NCI-H345 (cell line): ENCODE data around the gene LRP1B.

Experiments
- DNase-seq: peaks from one replicate; lab custom pipeline; 2025; lab: John Stamatoyannopoulos, UW

LRP1B gene

DNA sequence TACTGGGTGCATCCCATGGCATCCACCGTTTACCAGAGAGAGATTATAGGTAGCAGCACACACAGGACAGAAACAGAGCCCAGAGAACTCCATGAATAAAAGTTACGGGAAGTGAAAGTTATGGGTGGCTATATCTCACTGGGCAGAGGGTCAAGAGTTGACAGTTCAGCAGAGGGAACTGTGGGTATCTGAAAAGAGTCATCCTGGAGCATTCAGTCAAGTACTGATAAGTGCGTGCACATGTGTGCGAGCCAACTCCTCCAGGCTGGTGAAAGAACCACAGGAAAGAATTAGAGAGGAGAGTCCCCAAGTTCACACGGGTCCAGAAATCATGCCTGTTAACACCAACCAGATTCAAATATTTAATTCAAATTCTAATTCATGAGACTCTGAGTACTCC, 1588.2 kb downstream of the LRP1B start:
- DNase-seq, result no peak

DNA sequence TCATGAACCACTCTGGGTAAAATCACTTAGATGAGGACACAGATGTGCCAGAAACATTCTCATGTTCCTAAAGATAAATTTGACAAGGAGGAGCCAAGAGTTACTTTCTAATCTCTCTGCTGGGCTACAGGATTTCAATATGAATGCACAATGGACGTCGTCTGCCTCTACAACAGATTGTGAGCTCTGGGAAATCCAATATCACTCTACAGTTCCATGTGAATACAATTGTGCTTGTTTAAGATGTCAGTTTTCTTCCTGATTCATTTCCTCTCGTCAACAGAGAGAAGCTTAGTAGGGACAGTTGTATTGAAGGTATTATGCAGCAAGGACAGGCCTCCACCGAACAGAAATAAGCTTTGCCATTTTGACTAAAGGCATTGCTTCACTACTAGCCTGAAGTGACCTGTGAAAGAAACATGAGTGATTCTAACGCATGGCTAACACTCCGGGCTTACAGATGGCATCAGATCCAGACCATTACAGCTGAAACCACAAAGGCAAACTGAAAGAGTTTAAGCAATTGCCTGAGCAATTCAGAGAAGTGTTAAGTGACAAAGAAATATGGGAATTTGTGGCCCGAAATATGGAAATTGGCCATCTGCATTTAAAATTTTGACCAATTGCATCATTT, 1591.5 kb downstream of the LRP1B start:
- no peak for DNase-seq

DNA sequence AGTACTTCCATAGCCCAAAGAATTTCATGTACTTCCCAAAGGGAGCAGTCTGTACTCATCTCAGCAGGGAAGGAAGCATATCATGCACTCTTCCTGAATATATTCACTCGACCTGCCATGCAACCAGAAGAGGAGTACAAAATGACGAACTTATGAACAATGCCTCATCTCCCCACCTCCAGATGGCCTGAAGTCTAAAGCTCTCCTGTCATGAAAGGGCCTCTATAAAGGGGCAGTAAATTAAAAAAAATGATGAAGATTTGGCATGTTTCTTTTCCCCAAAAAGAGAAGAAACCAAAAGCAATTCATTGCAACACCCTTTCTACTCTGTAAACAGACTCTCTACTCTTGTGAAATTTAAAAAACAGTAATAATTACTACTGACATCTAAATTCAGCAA, 1601.1 kb downstream of the LRP1B start:
- no peak for DNase-seq

- DNase-seq, result no peak
Observed at GRCh38 chr2:140528982-140529381, 1601.8 kb downstream of the LRP1B start.

DNA sequence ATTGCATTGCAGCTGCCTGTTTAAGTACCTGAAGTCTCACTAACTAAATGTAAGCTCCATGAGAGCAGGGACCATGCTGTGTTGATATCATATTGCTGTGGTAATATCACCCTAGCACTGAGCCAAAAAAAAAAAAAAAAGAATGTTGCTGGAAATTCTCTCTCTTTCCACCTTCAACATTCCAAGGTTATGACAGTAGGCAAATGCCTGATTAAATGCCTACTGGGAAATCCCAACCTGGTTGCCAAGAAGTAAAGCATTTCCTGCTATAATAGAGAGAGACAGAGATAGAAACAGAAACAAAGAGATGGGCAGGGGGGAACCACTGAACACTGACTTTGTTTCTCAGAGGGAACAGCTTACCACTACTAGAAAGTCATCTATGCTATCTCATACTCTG, 1604.2 kb downstream of the LRP1B start:
- DNase-seq, result no peak

DNA sequence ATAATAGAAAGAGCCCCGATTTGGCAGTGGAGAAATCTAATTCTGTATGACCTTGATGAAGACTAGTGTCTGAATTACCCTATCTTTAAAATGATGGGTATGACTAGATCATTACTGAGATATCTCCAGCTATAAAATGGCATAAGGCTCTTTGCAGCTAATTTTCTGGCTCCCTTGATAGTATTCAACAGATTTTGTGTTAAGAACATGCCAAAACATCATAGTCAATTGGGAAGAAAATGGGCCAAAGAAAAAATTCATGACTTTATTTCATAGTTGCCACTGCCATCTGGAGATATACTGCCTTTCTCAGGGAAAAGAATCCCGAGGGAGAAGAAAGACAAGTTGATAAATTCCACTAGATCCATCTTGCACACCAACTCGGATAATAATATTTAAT, 1618.7 kb downstream of the LRP1B start:
- no peak for DNase-seq

DNA sequence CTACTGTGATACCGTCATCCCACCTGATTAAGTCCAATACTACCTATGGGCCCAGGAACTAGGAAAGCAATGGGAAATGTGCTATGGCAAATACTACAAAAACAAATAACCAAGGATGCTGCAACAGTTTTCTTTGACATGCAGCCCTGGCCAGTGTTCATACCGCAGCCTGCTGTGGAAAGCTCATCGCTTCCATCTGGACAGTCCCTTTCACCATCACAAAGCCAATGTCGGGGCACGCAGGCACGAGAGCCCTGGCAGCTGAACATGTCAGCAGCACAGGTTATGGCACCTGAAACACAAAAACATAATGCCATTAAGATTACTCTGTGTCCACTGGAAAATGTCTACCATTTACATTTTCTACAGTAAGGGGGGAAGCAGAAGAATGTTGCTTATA, 1621.1 kb downstream of the LRP1B start:
- DNase-seq, result no peak

DNA sequence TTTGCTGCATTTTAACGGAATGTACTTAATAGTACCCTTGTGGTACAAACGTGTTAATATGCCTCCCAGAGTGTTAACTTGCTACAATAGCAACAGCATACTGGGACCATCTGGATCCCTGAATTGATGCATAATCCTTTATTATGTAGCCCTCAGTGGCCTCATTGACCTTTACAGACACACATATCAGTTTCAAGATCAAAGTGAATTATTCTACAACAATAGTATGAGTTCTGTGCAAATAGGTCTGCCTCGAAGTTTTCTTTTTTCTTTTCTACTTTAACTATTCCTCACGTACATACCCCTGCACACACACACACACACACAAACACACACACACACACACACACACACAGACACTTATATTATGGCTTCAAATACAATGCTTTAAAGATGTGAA, 1622.1 kb downstream of the LRP1B start:
- DNase-seq, result no peak

- no peak for DNase-seq
Observed at GRCh38 chr2:140506606-140507005, 1624.2 kb downstream of the LRP1B start.

DNA sequence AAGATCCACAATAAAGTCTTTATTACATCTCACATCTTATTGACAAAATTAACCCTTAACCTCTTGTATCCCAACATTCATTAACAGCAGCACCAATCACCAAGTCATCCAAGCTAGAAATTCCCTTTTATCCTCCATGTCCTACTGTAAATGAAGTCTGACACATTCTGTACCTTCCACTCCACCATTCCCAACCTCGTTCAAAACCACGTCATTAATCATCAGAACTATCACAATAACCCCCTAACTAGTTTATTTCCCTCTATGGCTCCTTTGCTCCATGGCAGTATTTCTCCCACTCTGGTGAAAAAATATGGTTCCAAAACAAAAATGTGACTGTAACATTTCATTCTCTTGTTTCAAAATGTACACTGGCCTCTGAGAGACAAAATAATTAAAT, 1626.2 kb downstream of the LRP1B start:
- DNase-seq, result no peak

DNA sequence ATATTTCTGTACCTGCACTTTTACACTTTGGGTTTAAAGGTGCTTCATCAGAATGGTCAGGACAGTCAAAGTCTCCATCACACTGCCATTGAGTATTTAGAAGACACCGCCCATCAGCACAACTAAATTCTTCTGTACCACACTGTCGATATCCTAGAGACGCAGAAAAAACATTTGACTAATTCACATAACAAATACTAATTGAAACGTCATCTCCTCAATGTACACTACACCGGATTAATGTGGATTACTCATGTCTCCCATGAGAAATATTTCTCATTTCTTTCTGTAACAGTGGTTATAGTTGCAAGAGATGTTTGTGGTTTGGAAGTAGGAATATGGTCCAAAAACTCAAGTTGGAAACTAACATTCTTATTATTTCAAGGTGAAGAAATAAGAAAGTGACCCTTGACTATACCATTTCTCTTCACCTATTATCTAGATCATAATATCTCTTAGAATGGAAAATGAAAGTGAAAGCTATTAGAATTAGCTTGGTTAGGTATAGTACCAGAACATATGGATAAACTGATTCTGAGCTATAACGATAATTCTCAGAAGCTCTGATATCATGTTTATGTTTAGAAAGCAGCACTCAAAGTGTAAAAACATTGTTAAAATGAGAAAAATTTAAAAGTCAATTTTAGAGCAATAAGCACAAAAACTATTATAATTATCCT, 1627.7 kb downstream of the LRP1B start:
- DNase-seq, result no peak

- no peak for DNase-seq
Observed at GRCh38 chr2:140498360-140498759, 1632.5 kb downstream of the LRP1B start.

DNA sequence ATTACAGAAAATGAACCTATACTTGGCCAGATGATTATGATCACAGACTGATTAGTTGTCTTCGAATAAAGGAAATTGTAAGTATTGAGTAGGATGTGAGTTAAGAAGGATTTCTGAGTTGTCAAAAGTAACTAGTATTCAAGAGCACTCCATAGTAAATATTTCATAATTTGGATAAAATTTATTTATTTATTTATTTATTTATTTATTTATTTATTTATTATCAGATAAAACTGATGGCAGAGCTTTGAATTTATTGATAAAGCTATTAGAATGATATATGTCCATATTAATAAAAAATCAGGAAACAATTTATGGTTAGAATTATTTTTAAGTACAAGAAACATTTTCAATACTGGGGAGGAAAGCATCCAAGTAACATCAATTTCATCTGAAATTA, 1634.1 kb downstream of the LRP1B start:
- DNase-seq, result no peak

GRCh38 chr2:140491876-140492275, 1638.9 kb downstream of the LRP1B start:
- no peak for DNase-seq

GRCh38 chr2:140489193-140489592, 1641.6 kb downstream of the LRP1B start:
- no peak for DNase-seq

GRCh38 chr2:140481136-140481535, 1649.7 kb downstream of the LRP1B start:
- DNase-seq, result no peak

DNA sequence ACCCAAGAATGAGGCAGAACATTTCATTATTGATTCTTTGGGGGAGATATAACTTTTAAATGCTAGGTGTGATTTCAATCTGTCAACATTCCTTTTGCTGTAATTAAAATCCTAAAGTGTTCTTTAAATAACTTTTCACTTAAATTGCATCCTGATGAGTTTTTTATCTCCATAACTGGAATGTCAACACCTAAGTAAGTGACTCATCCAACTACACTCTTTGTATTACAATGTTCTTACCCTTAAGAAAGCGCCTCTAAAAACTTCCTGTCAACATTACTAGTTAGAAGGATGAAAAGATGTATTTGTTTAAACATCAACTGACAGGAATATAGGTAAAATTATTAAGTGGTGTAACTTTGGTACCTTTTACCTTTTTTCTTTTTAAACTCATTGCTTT, 1657.0 kb downstream of the LRP1B start:
- DNase-seq, result no peak

DNA sequence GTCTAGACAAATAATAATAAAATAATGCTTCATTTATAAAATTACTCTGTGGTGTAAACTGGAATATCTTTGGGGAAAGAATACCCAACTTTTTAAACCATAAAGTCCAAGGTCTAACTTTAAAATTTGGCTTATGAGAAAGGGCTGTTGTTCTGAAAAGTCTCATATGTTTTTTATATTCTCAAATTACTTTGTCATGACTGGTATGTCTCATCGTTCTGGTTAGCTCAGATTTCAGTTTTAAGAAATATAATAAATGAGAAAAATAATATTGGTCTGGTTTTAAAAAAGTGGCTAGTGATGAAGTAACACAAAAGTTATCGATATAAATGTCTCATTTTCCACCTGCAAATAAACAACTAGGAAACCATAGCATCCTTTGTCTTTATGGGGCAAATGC, 1658.1 kb downstream of the LRP1B start:
- DNase-seq, result no peak

DNA sequence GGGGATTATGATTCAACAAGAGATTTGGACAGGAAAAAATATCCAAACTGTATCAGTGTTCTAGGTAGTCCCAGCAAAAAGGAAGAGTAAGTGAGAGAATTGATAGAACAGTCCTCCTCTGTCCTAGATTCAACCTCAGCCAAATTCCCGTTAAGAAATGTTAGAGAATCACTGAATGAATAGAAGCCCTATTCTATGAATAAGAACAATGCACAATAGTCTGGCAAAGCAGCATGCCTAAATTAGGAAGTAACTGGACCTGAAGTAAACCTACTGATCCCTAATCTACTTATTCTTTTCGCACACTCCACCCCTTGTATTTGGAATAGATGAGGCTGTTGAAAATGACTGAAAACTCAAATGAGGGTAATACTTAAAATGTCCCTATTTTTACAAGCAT, 1665.5 kb downstream of the LRP1B start:
- DNase-seq, result no peak

DNA sequence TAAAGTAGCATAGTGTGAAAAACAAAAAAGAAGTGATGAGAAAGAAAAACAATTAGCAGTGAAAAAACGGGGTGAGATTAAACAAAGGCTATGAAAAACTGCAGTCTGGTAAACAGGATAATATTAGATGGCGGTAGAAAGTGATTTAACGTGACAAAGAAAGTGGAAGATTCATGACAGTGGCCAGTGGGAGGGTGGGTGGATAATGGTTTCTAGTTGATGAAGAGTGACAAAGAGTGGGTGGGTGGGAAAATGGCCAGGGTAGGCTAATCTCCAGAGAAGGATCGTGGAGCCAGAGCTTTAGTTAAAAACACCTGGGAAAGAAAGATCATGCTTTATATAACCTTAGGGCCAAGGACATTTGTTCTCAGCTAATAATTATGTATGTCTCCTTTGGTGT, 1667.8 kb downstream of the LRP1B start:
- DNase-seq, result no peak

- no peak for DNase-seq
Observed at GRCh38 chr2:140457483-140457882, 1673.3 kb downstream of the LRP1B start.

DNA sequence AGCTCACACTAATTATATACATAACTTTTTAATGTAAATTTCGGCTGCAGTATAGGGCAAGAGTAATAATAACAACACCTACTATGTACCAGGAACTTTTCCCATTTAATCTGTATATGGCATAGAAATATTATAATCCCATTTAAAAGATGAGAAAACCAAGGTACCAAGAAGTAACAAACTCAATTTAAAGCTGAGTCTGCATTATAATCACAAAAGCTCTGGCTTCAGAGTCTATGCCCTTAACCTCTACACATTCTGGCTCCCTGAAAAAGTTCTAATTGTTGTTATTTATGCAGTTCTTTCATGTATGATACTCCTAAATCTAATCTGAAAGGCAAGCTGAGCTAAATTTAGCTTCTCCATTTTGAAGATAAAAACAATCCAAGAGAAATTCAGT, 1675.5 kb downstream of the LRP1B start:
- DNase-seq, result no peak

DNA sequence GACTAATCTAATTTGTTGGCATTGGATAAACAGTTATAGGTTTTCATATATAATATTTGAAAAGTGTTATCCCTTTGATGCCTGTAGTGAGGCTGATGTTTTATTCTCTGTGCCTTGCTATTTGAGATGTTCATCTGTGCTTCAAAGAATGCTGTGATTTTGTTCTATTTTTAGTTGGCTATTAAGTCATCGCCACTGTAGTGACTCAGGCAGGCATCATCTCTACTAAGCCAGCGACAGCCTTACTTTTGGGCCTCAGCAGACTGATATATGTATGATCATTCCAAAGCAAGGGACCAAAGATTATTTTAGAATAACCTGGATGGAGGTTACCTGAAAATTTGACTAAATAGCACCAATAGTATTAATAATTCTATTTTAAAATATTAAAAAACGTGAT, 1676.1 kb downstream of the LRP1B start:
- DNase-seq, result no peak

DNA sequence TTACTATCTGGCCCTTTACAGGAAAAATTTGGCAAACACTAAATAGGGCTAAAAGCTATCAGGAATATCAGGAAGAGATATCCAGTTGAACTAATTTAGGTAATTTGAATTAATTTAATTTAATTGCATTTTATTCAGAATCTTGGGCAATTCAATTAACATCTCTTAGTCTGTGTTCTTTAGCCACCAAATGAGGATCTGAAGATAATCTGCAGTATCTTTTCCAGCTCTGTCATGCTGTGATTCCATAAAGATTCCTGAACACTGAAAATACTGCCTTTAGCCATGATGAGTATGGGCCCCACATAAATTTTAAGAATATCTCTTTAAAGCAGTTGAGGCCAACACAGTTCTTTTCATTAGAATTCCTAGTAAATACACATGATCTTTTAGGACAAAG, 1679.5 kb downstream of the LRP1B start:
- DNase-seq, result no peak
